Endodermal cell (in vitro differentiated cells): ENCODE measurements around the gene DZANK1. TPM values are rescaled to one million over a fixed set of nuclear protein-coding genes. Genes with fewer than 3 reads are reported as not detected.

Source experiments
- DNase-seq: peaks from one replicate; pipeline ENCODE4 v3.0.0-alpha.2; 2017
- H3K27ac ChIP-seq: 2 replicates; pipeline ENCODE4 v1.5.1; 2013; ENCODE audit warnings: mild to moderate bottlenecking, low read depth, low read length, moderate library complexity
- H3K27me3 ChIP-seq: 2 replicates; pipeline ENCODE4 v1.6.1; 2013; ENCODE audit warnings: mild to moderate bottlenecking, low read length, moderate library complexity; ENCODE audit not compliant: insufficient read depth, control insufficient read depth, poor library complexity, severe bottlenecking
- H3K36me3 ChIP-seq: 2 replicates; pipeline ENCODE4 v1.7.0; 2013; ENCODE audit warnings: mild to moderate bottlenecking, low read length, moderate library complexity; ENCODE audit not compliant: control insufficient read depth, insufficient read depth
- H3K4me1 ChIP-seq: one replicate; pipeline ENCODE4 v1.7.0; 2013; ENCODE audit warnings: low read length; ENCODE audit not compliant: control insufficient read depth, insufficient read depth
- H3K4me3 ChIP-seq: 2 replicates; pipeline ENCODE4 v1.5.1; 2013; ENCODE audit warnings: mild to moderate bottlenecking, low read length, moderate library complexity
- H3K9ac ChIP-seq: 2 replicates; pipeline ENCODE4 v1.6.1; 2013; ENCODE audit warnings: mild to moderate bottlenecking, low read length, moderate library complexity; ENCODE audit not compliant: poor library complexity, severe bottlenecking; ENCODE audit errors: extremely low read depth
- H3K9me3 ChIP-seq: 2 replicates; pipeline ENCODE4 v1.6.1; 2013; ENCODE audit warnings: mild to moderate bottlenecking, low read length, moderate library complexity; ENCODE audit not compliant: control insufficient read depth
- H3K27ac Mint-ChIP-seq: 2 replicates; pipeline ENCODE4 v1.8.0; 2020; ENCODE audit warnings: mixed read lengths
- H3K27me3 Mint-ChIP-seq: 2 replicates; pipeline ENCODE4 v1.8.0; 2021; ENCODE audit warnings: mild to moderate bottlenecking, mixed read lengths; ENCODE audit not compliant: insufficient read depth
- H3K36me3 Mint-ChIP-seq: 2 replicates; pipeline ENCODE4 v1.8.0; 2020; ENCODE audit warnings: low read depth, mixed read lengths
- H3K4me1 Mint-ChIP-seq: 2 replicates; pipeline ENCODE4 v1.8.0; 2020; ENCODE audit warnings: mixed read lengths
- H3K4me3 Mint-ChIP-seq: 2 replicates; pipeline ENCODE4 v1.8.0; 2020; ENCODE audit warnings: mild to moderate bottlenecking, moderate library complexity, mixed read lengths
- H3K9me3 Mint-ChIP-seq: 2 replicates; pipeline ENCODE4 v1.8.0; 2020; ENCODE audit warnings: mild to moderate bottlenecking, mixed read lengths
- WGBS, 2 experiments: methylation state at CpG; one replicate each; pipeline versions ENCODE4 v1.1.5 to v1.1.7; 2013; ENCODE audit warnings: missing lambda C conversion rate in 2 of 2, mixed read lengths in 1 of 2; ENCODE audit not compliant: insufficient coverage in 1 of 2, insufficient read length in 1 of 2; 5-methylcytosine and 5-hydroxymethylcytosine counted together
- long read RNA-seq, 4 experiments: library from polyadenylated mRNA in 2 of 4; library from RNA in 1 of 4; library from capped mRNA in 1 of 4; stranded (forward) in 3 of 4; unstranded in 1 of 4; transcript quantifications; one replicate each; pipeline ENCODE4 v2.0.0, GENCODE V29; 2020 to 2021; ENCODE audit warnings: inconsistent platforms in 1 of 4
- polyA plus RNA-seq, 2 experiments: library from polyadenylated mRNA; stranded (reverse); fragments of 50-300 nt; gene quantifications; one replicate each; pipeline ENCODE4 v1.2.3, GENCODE V29; 2013
- total RNA-seq, 2 donors: library from RNA; stranded (reverse); fragmentation: NEBNext Ultra II Directional in 1 of 2; extraction: Animal tissue kit (Norgen Biotek cat#: 25700) in 1 of 2; gene quantifications; 2 replicates in 1 of 2; 3 replicates in 1 of 2; pipeline ENCODE4 v1.2.1, GENCODE V29; 2021
- TF ChIP-seq, protein P1 (sequence below): fragments of 200-600 bp; sonication (generic); conservative IDR thresholded peaks from 2 replicates; pipeline ENCODE4 v1.5.0; 2021; ENCODE audit warnings: antibody characterized with exemption, mild to moderate bottlenecking

Gene DZANK1
- total RNA-seq = 10 to 100 TPM; 14.8 to 18.8 TPM
- 6.6 TPM for polyA plus RNA-seq (2013, experiment 1 of 2)
- polyA plus RNA-seq (2013, experiment 2 of 2) = 5.6 TPM
- long read RNA-seq, experiment 1, partial matches to known transcripts = 5 of 12 reads
- long read RNA-seq, experiment 1, other reads (novel, unspliced or antisense) = 7 of 12 reads
- long read RNA-seq, experiment 2, partial matches to known transcripts = 21 of 45 reads
- long read RNA-seq, experiment 2, other reads (novel, unspliced or antisense) = 24 of 45 reads
- long read RNA-seq, experiment 3, partial matches to known transcripts = 31 of 58 reads
- long read RNA-seq, experiment 3, other reads (novel, unspliced or antisense) = 27 of 58 reads
- long read RNA-seq, experiment 4, partial matches to known transcripts = 27 of 53 reads
- long read RNA-seq, experiment 4, other reads (novel, unspliced or antisense) = 26 of 53 reads

DNA sequence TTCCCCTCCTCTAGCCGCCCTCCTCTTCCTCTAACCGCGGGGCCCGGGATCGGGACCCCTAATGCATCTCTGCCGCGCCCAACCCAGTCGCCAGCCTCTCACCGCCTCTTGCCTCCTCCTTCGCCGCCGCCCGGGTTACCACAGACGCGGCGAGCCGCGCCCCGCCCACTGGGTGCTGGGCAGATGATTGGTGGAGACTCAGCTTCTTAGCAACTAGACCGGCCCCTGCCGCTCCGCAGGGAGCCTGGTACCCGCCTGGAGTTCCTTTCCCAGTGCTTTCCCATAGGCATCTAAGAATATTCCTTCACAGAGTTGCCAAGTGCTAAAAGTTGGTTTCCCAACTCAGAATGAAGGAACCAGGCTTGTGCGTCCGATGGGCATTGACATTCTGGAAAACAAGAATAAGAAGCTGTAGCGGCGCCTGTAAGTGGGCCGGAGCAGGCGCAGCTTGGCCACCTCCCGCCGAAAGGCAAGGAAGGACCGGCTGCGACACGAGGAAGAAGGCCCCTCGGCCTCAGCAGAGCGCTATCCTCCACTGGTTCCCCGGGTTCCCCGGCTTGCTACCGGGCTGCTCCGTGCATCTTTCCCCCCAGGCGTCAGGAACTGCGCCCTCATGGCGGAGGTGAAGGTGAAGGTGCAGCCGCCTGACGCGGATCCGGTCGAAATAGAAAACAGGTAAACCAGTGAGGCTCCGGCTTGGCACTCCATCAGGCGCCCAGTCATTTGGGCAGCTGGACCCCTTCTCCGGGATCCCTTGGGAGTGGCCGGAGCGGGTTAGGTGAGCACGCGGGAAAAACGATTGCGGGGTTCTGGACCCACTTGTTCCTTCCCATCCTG, at the start of gene DZANK1, which contains the start of gene POLR3F:
TSS of gene DZANK1 (minus strand) at position 137 of the 837 bp plus-strand sequence. CDS start 1,672 bp downstream, outside the sequence.
TSS of gene POLR3F (plus strand) at position 497 of the 837 bp plus-strand sequence. CDS start at position 614, 117 bp downstream.
- Mint-ChIP-seq H3K4me1 (peaks cover 12% of the 10 kb centered on the region), H3K27me3 (no peaks in the 10 kb centered on the region), H3K36me3 (peaks cover 18% of the 10 kb centered on the region), H3K9me3 (no peaks in the 10 kb centered on the region), H3K27ac (peak within 1 kb of the TSS; percentile 100), H3K4me3 (peak within 1 kb of the TSS; percentile 94)
- Histone ChIP-seq H3K4me1 (no peaks in the 10 kb centered on the region), H3K9me3 (no peaks in the 10 kb centered on the region), H3K27me3 (no peaks in the 10 kb centered on the region), H3K27ac (peak within 1 kb of the TSS; percentile 100), H3K36me3 (peaks cover 32% of the 10 kb centered on the region), H3K9ac (peak within 1 kb of the TSS; percentile 99), H3K4me3 (peak within 1 kb of the TSS; percentile 93)
- 0% methylated on average over 29 to 57 of the region's 57 CpGs for WGBS, 2 experiments
- TF ChIP-seq, protein P1, sequence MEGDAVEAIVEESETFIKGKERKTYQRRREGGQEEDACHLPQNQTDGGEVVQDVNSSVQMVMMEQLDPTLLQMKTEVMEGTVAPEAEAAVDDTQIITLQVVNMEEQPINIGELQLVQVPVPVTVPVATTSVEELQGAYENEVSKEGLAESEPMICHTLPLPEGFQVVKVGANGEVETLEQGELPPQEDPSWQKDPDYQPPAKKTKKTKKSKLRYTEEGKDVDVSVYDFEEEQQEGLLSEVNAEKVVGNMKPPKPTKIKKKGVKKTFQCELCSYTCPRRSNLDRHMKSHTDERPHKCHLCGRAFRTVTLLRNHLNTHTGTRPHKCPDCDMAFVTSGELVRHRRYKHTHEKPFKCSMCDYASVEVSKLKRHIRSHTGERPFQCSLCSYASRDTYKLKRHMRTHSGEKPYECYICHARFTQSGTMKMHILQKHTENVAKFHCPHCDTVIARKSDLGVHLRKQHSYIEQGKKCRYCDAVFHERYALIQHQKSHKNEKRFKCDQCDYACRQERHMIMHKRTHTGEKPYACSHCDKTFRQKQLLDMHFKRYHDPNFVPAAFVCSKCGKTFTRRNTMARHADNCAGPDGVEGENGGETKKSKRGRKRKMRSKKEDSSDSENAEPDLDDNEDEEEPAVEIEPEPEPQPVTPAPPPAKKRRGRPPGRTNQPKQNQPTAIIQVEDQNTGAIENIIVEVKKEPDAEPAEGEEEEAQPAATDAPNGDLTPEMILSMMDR = no peak
- DNase-seq = peak; percentile 99

DNA sequence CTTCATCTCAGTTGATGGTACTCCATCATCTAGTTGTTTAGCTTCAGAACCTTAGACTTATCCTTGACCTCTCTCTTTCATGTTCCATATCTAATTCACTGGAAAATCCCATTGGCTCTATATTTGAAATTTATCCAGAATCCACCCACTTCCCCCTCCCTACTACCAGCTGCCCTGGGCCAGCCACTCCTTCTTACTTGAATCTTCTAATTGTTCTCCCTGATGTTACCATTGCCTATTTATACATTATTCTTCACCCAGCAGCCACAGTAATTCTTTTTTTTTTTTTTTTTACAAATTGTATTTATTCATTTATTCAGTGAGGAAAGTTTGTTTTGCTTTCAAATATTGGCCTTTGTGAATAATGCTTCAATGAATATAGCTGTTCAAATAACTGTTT, 49.1 kb upstream of the DZANK1 start:
- Histone ChIP-seq H3K27me3 (no peaks in the 10 kb centered on the region), H3K9ac (no peak overlapping the region), H3K27ac (no peak overlapping the region), H3K4me1 (no peaks in the 10 kb centered on the region), H3K36me3 (peaks cover 56% of the 10 kb centered on the region), H3K9me3 (no peaks in the 10 kb centered on the region), H3K4me3 (no peak overlapping the region)
- no peaks in the 10 kb centered on the region for H3K27me3 Mint-ChIP-seq
- H3K36me3 Mint-ChIP-seq = peaks cover 43% of the 10 kb centered on the region
- H3K27ac Mint-ChIP-seq = no peak overlapping the region
- H3K4me1 Mint-ChIP-seq = no peaks in the 10 kb centered on the region
- no peaks in the 10 kb centered on the region for H3K9me3 Mint-ChIP-seq
- no peak overlapping the region for H3K4me3 Mint-ChIP-seq
- DNase-seq = no peak
- TF ChIP-seq, protein P1 = no peak

DNA sequence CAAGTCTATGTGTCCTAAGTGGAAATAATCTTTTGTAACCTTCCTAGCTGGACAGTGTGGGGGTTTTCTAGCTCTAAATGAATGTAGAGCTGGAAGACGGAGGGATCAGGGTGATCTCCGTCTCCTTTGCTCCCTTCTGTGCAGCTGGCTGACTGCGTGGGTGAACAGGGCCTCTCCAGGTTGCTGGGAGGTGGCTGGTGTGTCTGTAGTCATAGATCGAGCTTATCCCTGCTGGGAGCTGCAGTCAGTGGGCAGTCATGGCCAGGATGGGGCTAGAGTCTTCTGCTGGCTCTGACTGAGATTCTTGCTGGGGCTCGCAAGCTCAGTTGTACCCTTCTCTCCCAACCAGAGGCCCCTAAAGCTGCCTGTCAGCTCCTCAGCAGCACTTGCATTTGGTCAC, 47.3 kb upstream of the DZANK1 start:
- Histone ChIP-seq H3K27me3 (no peaks in the 10 kb centered on the region), H3K4me1 (no peaks in the 10 kb centered on the region), H3K9ac (no peak overlapping the region), H3K9me3 (no peaks in the 10 kb centered on the region), H3K27ac (no peak overlapping the region), H3K36me3 (peaks cover 69% of the 10 kb centered on the region), H3K4me3 (no peak overlapping the region)
- peaks cover 2% of the 10 kb centered on the region for H3K4me1 Mint-ChIP-seq
- peaks cover 57% of the 10 kb centered on the region for H3K36me3 Mint-ChIP-seq
- no peaks in the 10 kb centered on the region for H3K27me3 Mint-ChIP-seq
- TF ChIP-seq, protein P1 = no peak
- H3K9me3 Mint-ChIP-seq = no peaks in the 10 kb centered on the region
- no peak overlapping the region for H3K27ac Mint-ChIP-seq
- no peak for DNase-seq
- 80 to 97% methylated on average over 1 to 5 of the region's 5 CpGs for WGBS, 2 experiments
- H3K4me3 Mint-ChIP-seq = no peak overlapping the region
